HepG2 (cell line): ENCODE results near the gene SPAG9. TPM values are rescaled to one million over a fixed set of nuclear protein-coding genes. Genes with fewer than 3 reads are reported as not detected.

Experiments
- PAWR ChIP-seq: sonication (generic); formaldehyde crosslinking; IDR thresholded peaks from 2 replicates; pipeline ENCODE4 v1.4.0; 2020; ENCODE audit warnings: missing genetic modification reagents, mild to moderate bottlenecking, borderline replicate concordance
- PHF8 ChIP-seq: sonication (generic); formaldehyde crosslinking; IDR thresholded peaks from 2 replicates; pipeline ENCODE4 v1.5.0; 2020; ENCODE audit warnings: missing genetic modification reagents
- ZBTB39 ChIP-seq: sonication (generic); formaldehyde crosslinking; IDR thresholded peaks from 2 replicates; pipeline ENCODE4 v1.5.0; 2020; ENCODE audit warnings: missing genetic modification reagents
- ZC3H13 ChIP-seq: sonication (generic); formaldehyde crosslinking; IDR thresholded peaks from 2 replicates; pipeline ENCODE4 v1.8.1; 2023; ENCODE audit warnings: mild to moderate bottlenecking, missing genetic modification reagents, moderate library complexity
- ZNF318 ChIP-seq: sonication (generic); formaldehyde crosslinking; IDR thresholded peaks from 2 replicates; pipeline ENCODE4 v1.4.0; 2020; ENCODE audit warnings: mild to moderate bottlenecking, missing genetic modification reagents
- ZNF546 ChIP-seq: sonication (generic); formaldehyde crosslinking; conservative IDR thresholded peaks from 2 replicates; pipeline ENCODE4 v1.8.1; 2023; ENCODE audit warnings: mild to moderate bottlenecking, missing genetic modification reagents
- ZNF557 ChIP-seq: sonication (generic); formaldehyde crosslinking; IDR thresholded peaks from 2 replicates; pipeline ENCODE4 v1.4.0; 2020; ENCODE audit warnings: missing genetic modification reagents
- ZSCAN22 ChIP-seq: sonication (generic); formaldehyde crosslinking; IDR thresholded peaks from 2 replicates; pipeline ENCODE4 v1.4.0; 2020; ENCODE audit warnings: mild to moderate bottlenecking, missing genetic modification reagents
- ZSCAN9 ChIP-seq: IDR thresholded peaks from 2 replicates; pipeline ENCODE4 v1.6.1; 2016; ENCODE audit warnings: borderline replicate concordance
- polyA plus RNA-seq, 8 experiments: library from polyadenylated mRNA; depleted of rRNA in 3 of 8; stranded (reverse) in 7 of 8; unstranded in 1 of 8; fragments of >200 nt; fragmentation: Illumina TruSeq in 4 of 8; extraction: Trizol in 4 of 8; gene quantifications; 2 replicates each; pipeline versions ENCODE4 v1.2.1 to v1.2.3, GENCODE V29; 2011 to 2016; ENCODE audit warnings: low read depth in 4 of 8, missing spikeins in 1 of 8, mixed read lengths in 1 of 8; ENCODE audit not compliant: insufficient read depth in 1 of 8
- total RNA-seq, 5 experiments: library from RNA; depleted of rRNA; stranded (reverse); fragments of >200 nt; fragmentation: Illumina TruSeq; extraction: Trizol; gene quantifications; 2 replicates each; pipeline ENCODE4 v1.2.3, GENCODE V29; 2016; ENCODE audit warnings: low read depth in 1 of 5
- TF ChIP-seq, protein P1 (sequence below), 2 experiments: sonication (generic) in 1 of 2; formaldehyde crosslinking in 1 of 2; IDR thresholded peaks; 2 replicates each; pipeline versions ENCODE4 v1.6.1 to v1.9.0; 2014 to 2022; ENCODE audit warnings: antibody characterized with exemption in 1 of 2, borderline replicate concordance in 1 of 2, inconsistent platforms in 1 of 2, low read depth in 1 of 2, missing genetic modification reagents in 1 of 2

The SPAG9 gene
- total and polyA plus RNA-seq, 2 of the 13 experiments (the other 11 are each of a cell fraction or from before 2014, with no cell fraction given) = 43.2 to 78.6 TPM

- TF ChIP-seq ZNF318 (CRISPR knock-in tag) (peak; percentile 81), ZSCAN22 (CRISPR knock-in tag) (0 out of 2 replicates have a peak, but pooled peaks have one; percentile 60), ZBTB39 (CRISPR knock-in tag) (peak; percentile 15; the same call in 1 of the 2 replicates), ZNF557 (no peak), PAWR (CRISPR knock-in tag) (no peak), ZC3H13 (CRISPR knock-in tag) (no peak), ZSCAN9 (CRISPR knock-in tag) (0 out of 2 replicates have a peak, but pooled peaks have one; percentile 54), ZNF546 (CRISPR knock-in tag) (peak; percentile 72), PHF8 (peak; percentile 64)
- TF ChIP-seq, protein P1, sequence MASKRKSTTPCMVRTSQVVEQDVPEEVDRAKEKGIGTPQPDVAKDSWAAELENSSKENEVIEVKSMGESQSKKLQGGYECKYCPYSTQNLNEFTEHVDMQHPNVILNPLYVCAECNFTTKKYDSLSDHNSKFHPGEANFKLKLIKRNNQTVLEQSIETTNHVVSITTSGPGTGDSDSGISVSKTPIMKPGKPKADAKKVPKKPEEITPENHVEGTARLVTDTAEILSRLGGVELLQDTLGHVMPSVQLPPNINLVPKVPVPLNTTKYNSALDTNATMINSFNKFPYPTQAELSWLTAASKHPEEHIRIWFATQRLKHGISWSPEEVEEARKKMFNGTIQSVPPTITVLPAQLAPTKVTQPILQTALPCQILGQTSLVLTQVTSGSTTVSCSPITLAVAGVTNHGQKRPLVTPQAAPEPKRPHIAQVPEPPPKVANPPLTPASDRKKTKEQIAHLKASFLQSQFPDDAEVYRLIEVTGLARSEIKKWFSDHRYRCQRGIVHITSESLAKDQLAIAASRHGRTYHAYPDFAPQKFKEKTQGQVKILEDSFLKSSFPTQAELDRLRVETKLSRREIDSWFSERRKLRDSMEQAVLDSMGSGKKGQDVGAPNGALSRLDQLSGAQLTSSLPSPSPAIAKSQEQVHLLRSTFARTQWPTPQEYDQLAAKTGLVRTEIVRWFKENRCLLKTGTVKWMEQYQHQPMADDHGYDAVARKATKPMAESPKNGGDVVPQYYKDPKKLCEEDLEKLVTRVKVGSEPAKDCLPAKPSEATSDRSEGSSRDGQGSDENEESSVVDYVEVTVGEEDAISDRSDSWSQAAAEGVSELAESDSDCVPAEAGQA (IDR thresholded peaks at IDR 0.05; ENCODE audit: low read depth) = no peak
- TF ChIP-seq, protein P1 (CRISPR knock-in tag; IDR thresholded peaks at IDR 0.05; ENCODE audit: borderline replicate concordance) = no peak
Observed at GRCh38 chr17:50949989-50950877, 170.4 kb downstream of the SPAG9 start (continued).
